Suprapubic skin (tissue), 4 donors: Measurements from ENCODE around the gene USP32. TPM values are rescaled to one million over a fixed set of nuclear protein-coding genes. Genes with fewer than 3 reads are reported as not detected.
A peak's percentile ranks its signal among the peaks of the same experiment; 100 is the strongest.

Experiments
- DNase-seq, 2 donors: peaks; one replicate each; pipeline ENCODE4 v3.0.0-alpha.2; 2019; ENCODE audit warnings: low spot score in 2 of 2
- H3K27ac ChIP-seq: fragments of 200-600 bp; sonication (generic); one replicate; pipeline ENCODE4 v1.5.1; 2019
- H3K27me3 ChIP-seq: fragments of 200-600 bp; sonication (generic); one replicate; pipeline ENCODE4 v1.5.1; 2019
- H3K36me3 ChIP-seq: fragments of 200-600 bp; sonication (generic); one replicate; pipeline ENCODE4 v1.5.1; 2019
- H3K4me1 ChIP-seq: fragments of 200-600 bp; sonication (generic); one replicate; pipeline ENCODE4 v1.5.1; 2019
- H3K4me3 ChIP-seq: fragments of 200-600 bp; sonication (generic); one replicate; pipeline ENCODE4 v1.5.1; 2019; ENCODE audit warnings: mild to moderate bottlenecking
- H3K9me3 ChIP-seq: fragments of 200-600 bp; sonication (generic); one replicate; pipeline ENCODE4 v1.5.1; 2019
- CTCF ChIP-seq, 2 donors: fragments of 200-600 bp in 1 of 2; fragments of 450-650 bp in 1 of 2; sonication (generic) in 1 of 2; IDR thresholded peaks; one replicate each; pipeline ENCODE4 v1.5.1; 2016 to 2019; ENCODE audit warnings: antibody characterized with exemption in 2 of 2, mild to moderate bottlenecking in 1 of 2, moderate library complexity in 1 of 2
- EP300 ChIP-seq: sonication (generic); formaldehyde crosslinking; IDR thresholded peaks from one replicate; pipeline ENCODE4 v1.6.1; 2017; ENCODE audit warnings: antibody characterized with exemption
- POLR2A ChIP-seq, 2 donors: fragments of 450-650 bp; IDR thresholded peaks; one replicate each; pipeline ENCODE4 v1.6.1; 2017; ENCODE audit warnings: antibody characterized with exemption in 2 of 2, mild to moderate bottlenecking in 2 of 2, moderate library complexity in 2 of 2
- POLR2AphosphoS5 ChIP-seq, 3 donors: sonication (generic); formaldehyde crosslinking; IDR thresholded peaks; one replicate each; pipeline ENCODE4 v1.6.1; 2017; ENCODE audit warnings: antibody characterized with exemption in 3 of 3
- WGBS: methylation state at CpG from one replicate; pipeline ENCODE4 v1.1.5; 2018; 5-methylcytosine and 5-hydroxymethylcytosine counted together
- total RNA-seq, 4 donors: library from RNA; depleted of rRNA; stranded (reverse); fragments of >200 nt; gene quantifications; one replicate each; pipeline ENCODE4 v1.1.0, GENCODE V29; 2016

Gene USP32
- total RNA-seq, 4 donors from 2014 or later = 58.3 to 74.5 (median 62.0) TPM

- no peak overlapping the region for H3K27ac ChIP-seq
- peaks cover 38% of the 10 kb centered on the region for H3K4me1 ChIP-seq
- no peaks in the 10 kb centered on the region for H3K36me3 ChIP-seq
- H3K4me3 ChIP-seq = no peak overlapping the region
- no peak for TF ChIP-seq EP300
- no peak for TF ChIP-seq POLR2AphosphoS5 (IDR thresholded peaks at IDR 0.05)
- TF ChIP-seq CTCF (IDR thresholded peaks at IDR 0.05) = no peak
- TF ChIP-seq POLR2A (IDR thresholded peaks at IDR 0.05) = no peak
- no peaks in the 10 kb centered on the region for H3K9me3 ChIP-seq
- H3K27me3 ChIP-seq = peaks cover 64% of the 10 kb centered on the region
- whole genome bisulfite sequencing = 18% methylated on average over 23 of the region's 52 CpGs
- no peak for DNase-seq
These were observed 250.6 kb downstream of the USP32 start for GRCh38 chr17:60141111-60142018.

DNA sequence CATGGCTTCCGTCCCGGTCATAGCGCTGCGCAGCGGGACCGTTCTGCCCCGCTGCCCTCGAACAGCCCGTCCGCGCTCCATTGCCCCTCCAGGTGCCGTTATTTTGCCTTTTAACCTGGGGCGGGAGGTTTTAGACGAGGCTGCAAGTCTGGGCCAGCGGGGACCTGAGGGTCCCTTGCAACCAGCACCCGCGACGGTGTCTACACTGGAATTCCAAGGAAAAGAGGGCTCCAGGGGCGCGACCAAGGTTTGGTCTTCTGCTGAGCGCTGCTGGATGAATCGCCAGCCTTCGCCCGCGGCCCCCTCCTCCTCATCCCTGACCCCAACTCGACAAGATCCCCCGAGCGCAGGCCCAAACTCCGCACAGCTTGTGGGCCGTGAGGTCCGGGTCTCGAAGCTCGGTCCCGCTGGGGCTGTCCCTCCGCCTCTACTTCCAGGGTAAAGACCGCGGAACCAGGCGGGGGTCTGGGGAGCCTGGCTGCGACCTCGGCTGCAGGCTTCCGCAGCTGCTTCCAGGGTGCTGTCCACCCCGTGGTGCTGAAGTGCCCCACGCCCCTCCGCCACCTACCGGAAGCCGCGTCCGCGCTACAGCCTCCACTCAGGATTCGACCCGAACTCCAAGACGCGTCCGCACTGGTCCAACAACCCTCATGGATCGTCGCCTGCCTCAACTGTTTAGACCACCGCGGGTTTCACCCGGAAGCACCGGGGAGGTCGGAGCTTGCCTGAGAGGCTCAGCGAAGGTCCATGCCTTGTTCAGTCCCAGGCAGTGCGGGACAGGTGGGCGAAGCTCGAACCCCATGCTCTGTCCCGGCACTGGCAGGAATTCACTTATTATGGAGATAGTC, 252.3 kb downstream of the USP32 start:
- Histone ChIP-seq H3K36me3 (no peaks in the 10 kb centered on the region), H3K27ac (no peak overlapping the region), H3K4me3 (no peak overlapping the region), H3K4me1 (peaks cover 46% of the 10 kb centered on the region), H3K9me3 (no peaks in the 10 kb centered on the region), H3K27me3 (peaks cover 48% of the 10 kb centered on the region)
- TF ChIP-seq POLR2AphosphoS5 (IDR thresholded peaks at IDR 0.05) (peak in 1 of 3 donors; percentile 48), EP300 (no peak), POLR2A (IDR thresholded peaks at IDR 0.05) (no peak), CTCF (IDR thresholded peaks at IDR 0.05) (peak; percentile 11 to 69)
- WGBS = 8% methylated on average over 30 of the region's 66 CpGs
- peak in 1 of 2 donors; percentile 77 for DNase-seq

DNA sequence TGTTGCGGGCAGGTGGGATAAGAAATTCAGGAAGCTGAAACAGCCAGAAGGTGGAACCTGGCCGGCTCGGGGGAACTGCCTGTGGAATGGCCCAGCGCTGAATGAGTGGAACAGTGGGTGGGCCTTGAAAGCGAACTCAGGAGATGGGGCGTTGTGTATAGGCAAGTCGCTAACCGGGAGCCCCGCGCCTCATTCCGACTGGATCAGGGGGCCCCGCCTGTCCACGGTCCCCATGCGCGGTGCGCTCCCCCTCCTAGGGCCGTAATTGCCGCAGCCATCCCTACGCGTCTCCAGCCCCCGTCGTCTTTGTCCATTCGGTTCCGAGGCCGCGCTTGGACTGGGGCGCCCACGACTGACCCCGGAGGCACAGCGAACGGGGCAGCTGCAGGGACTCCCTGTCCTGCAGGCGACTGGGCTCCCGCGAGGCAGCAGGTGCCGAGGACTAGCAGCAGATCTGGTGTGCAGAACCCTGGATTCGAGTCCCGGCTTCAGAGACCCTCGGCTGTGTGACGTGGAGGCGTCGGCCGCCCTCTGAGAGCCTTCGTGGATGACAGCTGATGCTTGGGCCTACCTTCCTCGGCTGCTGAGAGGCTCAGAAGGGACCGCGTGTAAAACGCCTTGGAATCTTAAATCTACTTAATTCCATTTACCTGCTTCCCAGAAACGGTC, 253.0 kb downstream of the USP32 start:
- Histone ChIP-seq H3K27me3 (peaks cover 43% of the 10 kb centered on the region), H3K36me3 (no peaks in the 10 kb centered on the region), H3K4me1 (peaks cover 53% of the 10 kb centered on the region), H3K27ac (no peak overlapping the region), H3K4me3 (no peak overlapping the region), H3K9me3 (no peaks in the 10 kb centered on the region)
- no peak for TF ChIP-seq POLR2A (IDR thresholded peaks at IDR 0.05)
- no peak for DNase-seq
- WGBS = no CpG with 5 or more reads among the region's 48 CpGs

DNA sequence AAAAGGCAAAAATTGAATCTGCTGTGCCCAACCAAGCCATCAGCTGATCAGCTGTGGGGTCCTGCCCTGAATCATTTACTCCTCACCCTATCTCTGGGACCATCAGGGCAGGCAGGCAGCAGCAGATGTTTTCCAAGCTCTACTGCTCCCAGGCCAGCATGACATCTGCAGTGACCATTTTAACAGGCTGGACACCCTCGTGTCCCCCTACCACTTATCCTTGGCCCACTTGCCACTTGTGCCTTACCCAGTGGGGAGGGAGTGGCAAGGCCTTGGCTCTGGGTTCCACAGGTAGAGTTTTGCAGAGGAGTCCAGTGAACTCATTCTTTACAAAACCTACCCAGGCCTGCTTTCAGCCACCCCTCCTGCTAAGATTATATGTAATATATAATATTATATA, 254.2 kb downstream of the USP32 start:
- 62% methylated on average over 1 of the region's 1 CpG for WGBS
- no peak for TF ChIP-seq CTCF (IDR thresholded peaks at IDR 0.05)
- no peak for TF ChIP-seq EP300
- TF ChIP-seq POLR2AphosphoS5 (IDR thresholded peaks at IDR 0.05) = no peak
- no peak for TF ChIP-seq POLR2A (IDR thresholded peaks at IDR 0.05)

DNA sequence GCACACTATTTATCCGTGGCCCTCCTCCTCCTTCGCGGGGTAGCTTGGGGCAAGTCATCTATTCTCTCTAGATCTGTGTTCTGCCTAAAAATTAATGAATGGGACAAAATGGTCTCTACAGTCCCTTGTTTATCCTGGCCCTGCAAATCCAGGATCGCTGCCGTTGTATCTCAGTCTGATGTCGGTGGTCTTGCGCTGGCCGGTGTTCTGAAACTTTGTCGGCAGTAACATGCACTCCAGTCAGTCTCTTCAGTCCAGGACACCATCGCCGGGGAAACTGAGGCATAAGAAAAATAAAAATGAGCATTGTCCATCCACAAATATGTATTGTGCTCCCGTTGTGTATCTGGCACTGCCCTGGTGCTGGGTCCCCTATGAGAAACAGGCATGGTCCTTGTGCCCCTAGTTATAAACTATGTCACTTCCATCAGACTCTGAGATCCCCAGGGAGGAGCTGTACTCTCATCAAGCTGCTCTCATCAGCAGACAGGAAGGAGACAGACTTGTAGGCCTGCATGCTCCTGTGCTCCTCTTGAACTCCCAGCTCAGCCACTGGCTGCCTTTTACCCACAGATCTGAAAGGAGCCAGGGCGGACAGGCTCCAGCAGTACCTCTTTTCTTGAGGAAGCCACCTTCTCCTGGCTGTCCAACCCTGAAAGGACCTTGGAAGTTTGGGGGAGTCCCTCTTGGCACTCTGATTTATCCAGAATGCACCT, 255.8 kb downstream of the USP32 start:
- WGBS = 81% methylated on average over 13 of the region's 13 CpGs
- Histone ChIP-seq H3K27ac (no peak overlapping the region), H3K36me3 (no peaks in the 10 kb centered on the region), H3K9me3 (no peaks in the 10 kb centered on the region), H3K4me3 (peak overlapping the region; percentile 63), H3K4me1 (peaks cover 31% of the 10 kb centered on the region), H3K27me3 (peaks cover 37% of the 10 kb centered on the region)
- TF ChIP-seq CTCF (IDR thresholded peaks at IDR 0.05) (no peak), POLR2AphosphoS5 (IDR thresholded peaks at IDR 0.05) (no peak), EP300 (no peak), POLR2A (IDR thresholded peaks at IDR 0.05) (no peak)
- DNase-seq = peak; percentile 19 to 69

More for the DNA sequence above, 254.2 kb downstream of the USP32 start:
- no peak overlapping the region for H3K4me3 ChIP-seq
- no peak overlapping the region for H3K27ac ChIP-seq
- H3K4me1 ChIP-seq = peaks cover 46% of the 10 kb centered on the region
- no peaks in the 10 kb centered on the region for H3K9me3 ChIP-seq
- no peaks in the 10 kb centered on the region for H3K36me3 ChIP-seq
- DNase-seq = no peak
- H3K27me3 ChIP-seq = peaks cover 43% of the 10 kb centered on the region
